GM12878 (cell line): Measurements from ENCODE around the gene RAD51B. TPM values are rescaled to one million over a fixed set of nuclear protein-coding genes. Genes with fewer than 3 reads are reported as not detected.

Source experiments
- ATAC-seq: fragments of 200-7000 bp; cut with Tn5 transposase; 3 replicates; pipeline ENCODE4 v1.9.1; 2020; ENCODE audit warnings: mild to moderate bottlenecking, moderate library complexity
- BruUV-seq: library from RNA; stranded (reverse); fragments of 400-500 nt; replicated peaks from 2 replicates; lab custom pipeline; 2021; lab: Mats Ljungman, UMichigan
- CTCF ChIA-PET: fragments of 300-600 bp; sonication (Branson Sonifier 250); formaldehyde crosslinking; extraction: SDS; loops from one replicate; lab custom pipeline; 2021; ENCODE audit warnings: inconsistent platforms; lab: Yijun Ruan, JAX
- POLR2A ChIA-PET: fragments of 350-600 bp; formaldehyde crosslinking; extraction: SDS; loops from one replicate; lab custom pipeline; 2021; ENCODE audit warnings: inconsistent platforms; lab: Charles Lee
- RAD21 ChIA-PET: fragments of 300-600 bp; sonication (Branson Sonifier 250); formaldehyde crosslinking; loops from one replicate; lab custom pipeline; 2023; ENCODE audit warnings: antibody characterized with exemption; ENCODE audit not compliant: unreplicated experiment; lab: Charles Lee
- SMC1A ChIA-PET: fragments of 300-600 bp; sonication (Branson Sonifier 250); formaldehyde crosslinking; loops from one replicate; lab custom pipeline; 2023; ENCODE audit not compliant: unreplicated experiment, uncharacterized antibody; lab: Charles Lee
- DNase-seq: peaks from one replicate; pipeline ENCODE4 v3.0.0-alpha.2; 2011; ENCODE audit warnings: low read depth, low spot score
- FAIRE-seq: peaks from 3 replicates; lab custom pipeline; 2011; peaks lifted over from hg19 to GRCh38; lab: Jason Lieb, UNC
- H2AFZ ChIP-seq: 2 replicates; pipeline ENCODE4 v1.6.0; 2011; ENCODE audit warnings: low read depth, low read length, control low read depth; ENCODE audit not compliant: control insufficient read depth
- H3K27ac ChIP-seq: 2 replicates; pipeline ENCODE4 v1.5.1; 2011; ENCODE audit warnings: control low read depth; ENCODE audit not compliant: control insufficient read depth, insufficient read depth
- H3K27me3 ChIP-seq, 2 experiments: replicated peaks in 1 of 2; 2 replicates each; pipeline versions ENCODE4 v1.6.0 to v1.6.1; 2011; ENCODE audit warnings: low read length in 1 of 2; ENCODE audit not compliant: control insufficient read depth in 2 of 2, insufficient read depth in 2 of 2
- H3K36me3 ChIP-seq, 2 experiments: 2 replicates each; pipeline ENCODE4 v1.5.1; 2011; ENCODE audit warnings: low read length in 1 of 2; ENCODE audit not compliant: control insufficient read depth in 2 of 2, insufficient read depth in 2 of 2
- H3K4me1 ChIP-seq: 2 replicates; pipeline ENCODE4 v1.6.1; 2011; ENCODE audit warnings: mild to moderate bottlenecking, low read length, moderate library complexity, mixed read lengths; ENCODE audit not compliant: control insufficient read depth, insufficient read depth
- H3K4me2 ChIP-seq: 2 replicates; pipeline ENCODE4 v1.6.0; 2011; ENCODE audit warnings: control low read depth; ENCODE audit not compliant: control insufficient read depth, insufficient read depth
- H3K4me3 ChIP-seq: fragments of 200-600 bp; sonication (generic); 2 replicates; pipeline ENCODE4 v1.5.1; 2016
- H3K79me2 ChIP-seq: 2 replicates; pipeline ENCODE4 v1.6.0; 2011; ENCODE audit warnings: low read length; ENCODE audit not compliant: control insufficient read depth, insufficient read depth
- H3K9ac ChIP-seq: 2 replicates; pipeline ENCODE4 v1.8.0; 2011; ENCODE audit warnings: low read length, control low read depth, mixed read lengths; ENCODE audit not compliant: control insufficient read depth, insufficient read depth
- H3K9me3 ChIP-seq: replicated peaks from 3 replicates; pipeline ENCODE4 v1.5.1; 2011; ENCODE audit warnings: mild to moderate bottlenecking, low read length; ENCODE audit not compliant: control insufficient read depth, insufficient read depth
- H4K20me1 ChIP-seq: 2 replicates; pipeline ENCODE4 v1.6.0; 2011; ENCODE audit not compliant: control insufficient read depth, insufficient read depth
- CREM ChIP-seq: IDR thresholded peaks from 2 replicates; pipeline ENCODE4 v1.6.1; 2014; ENCODE audit warnings: antibody characterized with exemption, low read depth
- JUNB ChIP-seq: IDR thresholded peaks from 2 replicates; pipeline ENCODE4 v1.6.1; 2016; ENCODE audit warnings: antibody characterized with exemption, mild to moderate bottlenecking
- SPI1 ChIP-seq: IDR thresholded peaks from 2 replicates; pipeline ENCODE4 v1.6.1; 2011; ENCODE audit warnings: low read depth, mild to moderate bottlenecking, low read length, moderate library complexity, borderline replicate concordance; ENCODE audit not compliant: insufficient read depth
- TAF1 ChIP-seq: IDR thresholded peaks from 2 replicates; pipeline ENCODE4 v1.6.1; 2011; ENCODE audit warnings: mild to moderate bottlenecking, low read depth, low read length, borderline replicate concordance
- USF2 ChIP-seq: IDR thresholded peaks from 2 replicates; pipeline ENCODE4 v1.6.1; 2011; ENCODE audit warnings: low read depth, low read length, improper control_type of control experiment, borderline replicate concordance
- WGBS: methylation state at CpG from one replicate; pipeline ENCODE4 v1.1.6; 2016; ENCODE audit warnings: low lambda C conversion rate; ENCODE audit not compliant: insufficient replicate concordance, insufficient coverage; ENCODE audit errors: missing lambda C conversion rate; 5-methylcytosine and 5-hydroxymethylcytosine counted together
- in situ Hi-C: fragments of 300-500 bp; cut with MboI; formaldehyde crosslinking; loops from 9 replicates; pipeline ENCODE4 v1.14.3; 2018; ENCODE audit warnings: mixed read lengths
- intact Hi-C: fragments of 100-400 bp; cut with micrococcal nuclease; formaldehyde crosslinking; loops from one replicate; pipeline ENCODE4 v1.14.2; 2022; ENCODE audit not compliant: unreplicated experiment
- polyA plus RNA-seq, 11 experiments: library from polyadenylated mRNA; depleted of rRNA in 4 of 11; unstranded in 6 of 11; stranded (reverse) in 5 of 11; fragments of >200 nt; fragmentation: Nextera tagmentation in 4 of 11; fragmentation: Illumina TruSeq in 1 of 11; extraction: Ambion mirVana in 4 of 11; extraction: Trizol in 1 of 11; gene quantifications; 1 replicate in 1 of 11; 2 replicates in 10 of 11; pipeline versions ENCODE4 v1.2.1 to v1.2.3, GENCODE V29; 2011 to 2016; ENCODE audit warnings: inconsistent platforms in 2 of 11, missing spikeins in 2 of 11, low read depth in 1 of 11
- total RNA-seq, 4 experiments: library from RNA; depleted of rRNA in 3 of 4; stranded (reverse); fragments of >200 nt in 3 of 4; fragmentation: Illumina TruSeq in 1 of 4; extraction: Trizol in 1 of 4; gene quantifications; 2 replicates each; pipeline versions ENCODE4 v1.2.1 to v1.2.3, GENCODE V29; 2013 to 2021

Gene RAD51B
- total and polyA plus RNA-seq, 10 of the 15 experiments (the other 5 are each of a cell fraction or from before 2014, with no cell fraction given): 9.8 to 26.8 (median 21.3) TPM

- Histone ChIP-seq H3K4me1 (peaks cover 16% of the 10 kb centered on the region), H3K36me3 (no peaks in the 10 kb centered on the region), H3K79me2 (no peaks in the 10 kb centered on the region), H3K4me2 (no peak overlapping the region), H2AFZ (no peak overlapping the region), H4K20me1 (no peaks in the 10 kb centered on the region), H3K9ac (no peak overlapping the region), H3K27me3 (no peaks in the 10 kb centered on the region), H3K27ac (no peak overlapping the region), H3K4me3 (no peak overlapping the region)
- ChIA-PET POLR2A (interaction anchor here (1.1 kb wide), 1 partner anchor 17 kb away, joined by 3 read pairs; no protein-coding TSS in a partner anchor), RAD21 (interaction anchor here (0.9 to 1.3 kb wide), 2 partner anchors 25 to 72 kb away, joined by 3 read pairs; no protein-coding TSS in a partner anchor), SMC1A (interaction anchor here (0.5 to 2.1 kb wide), 8 partner anchors 10 to 252 kb away, joined by 3 to 7 read pairs (median 4); no protein-coding TSS in a partner anchor), CTCF (interaction anchor here (1.0 to 1.1 kb wide), 2 partner anchors 16 to 73 kb away, joined by 3 read pairs; no protein-coding TSS in a partner anchor)
- WGBS: 98% methylated on average over 6 of the region's 6 CpGs
- ATAC-seq (no peak), DNase-seq (no peak)
- TF ChIP-seq USF2 (no peak), JUNB (no peak), TAF1 (no peak), SPI1 (no peak), CREM (no peak)
- TF ChIP-seq, all 136 proteins: peak for 0
- no TSS peak for BruUV-seq
- no peaks in the 10 kb centered on the region for H3K9me3 ChIP-seq
- FAIRE-seq: no peak
- intact Hi-C loops (loop anchor here (5.0 kb wide), 2 partner anchors 163 to 258 kb away; no protein-coding TSS in a partner anchor), in situ Hi-C loops (no loop called here)
Observed at GRCh38 chr14:68660495-68660894, 840.9 kb downstream of the RAD51B start.
